H9 (cell line): Measurements from ENCODE around the gene EFCAB12. TPM values are rescaled to one million over a fixed set of nuclear protein-coding genes. Genes with fewer than 3 reads are reported as not detected.

Experiments used
- DNase-seq: peaks from one replicate; pipeline ENCODE4 v3.0.0-alpha.2; 2017
- H2AFZ ChIP-seq: one replicate; pipeline ENCODE4 v1.6.1; 2013; ENCODE audit warnings: mild to moderate bottlenecking, low read length, control low read depth, moderate library complexity
- H2AK5ac ChIP-seq: 2 replicates; pipeline ENCODE4 v1.6.1; 2013; ENCODE audit warnings: low read length, control low read depth, mixed read lengths; ENCODE audit not compliant: insufficient read length
- H2BK120ac ChIP-seq: one replicate; pipeline ENCODE4 v1.6.1; 2013; ENCODE audit warnings: low read depth, mild to moderate bottlenecking, low read length, control low read depth, inconsistent platforms; ENCODE audit not compliant: poor library complexity, severe bottlenecking
- H2BK12ac ChIP-seq: 2 replicates; pipeline ENCODE4 v1.6.1; 2013; ENCODE audit warnings: low read length, control low read depth, mixed read lengths, low read depth; ENCODE audit not compliant: insufficient read length
- H2BK15ac ChIP-seq: 2 replicates; pipeline ENCODE4 v1.6.1; 2013; ENCODE audit warnings: low read depth, low read length, control low read depth
- H2BK20ac ChIP-seq: one replicate; pipeline ENCODE4 v1.6.1; 2013; ENCODE audit warnings: low read depth, mild to moderate bottlenecking, low read length, control low read depth, inconsistent platforms; ENCODE audit not compliant: poor library complexity, severe bottlenecking
- H2BK5ac ChIP-seq: 2 replicates; pipeline ENCODE4 v1.6.1; 2013; ENCODE audit warnings: low read length, control low read depth, mixed read lengths; ENCODE audit not compliant: insufficient read length
- H3K14ac ChIP-seq: 2 replicates; pipeline ENCODE4 v1.6.1; 2013; ENCODE audit warnings: low read length, control low read depth; ENCODE audit not compliant: insufficient read depth
- H3K18ac ChIP-seq: 2 replicates; pipeline ENCODE4 v1.6.1; 2013; ENCODE audit warnings: low read depth, mild to moderate bottlenecking, mixed read lengths, low read length, control low read depth; ENCODE audit not compliant: insufficient read length
- H3K23ac ChIP-seq: 2 replicates; pipeline ENCODE4 v1.6.1; 2013; ENCODE audit warnings: low read length, control low read depth, mixed read lengths, low read depth; ENCODE audit not compliant: insufficient read length
- H3K23me2 ChIP-seq: 2 replicates; pipeline ENCODE4 v1.6.1; 2013; ENCODE audit warnings: low read depth, mild to moderate bottlenecking, mixed read lengths, low read length, control low read depth; ENCODE audit not compliant: insufficient read length, poor library complexity, severe bottlenecking
- H3K27ac ChIP-seq: 2 replicates; pipeline ENCODE4 v1.5.1; 2013; ENCODE audit warnings: low read length, control low read depth, mixed read lengths, low read depth; ENCODE audit not compliant: insufficient read length
- H3K27me3 ChIP-seq: 2 replicates; pipeline ENCODE4 v1.6.1; 2013; ENCODE audit warnings: low read length, control low read depth, inconsistent platforms; ENCODE audit not compliant: insufficient read depth
- H3K4ac ChIP-seq: 2 replicates; pipeline ENCODE4 v1.6.1; 2013; ENCODE audit warnings: low read depth, mild to moderate bottlenecking, control low read depth, inconsistent platforms, low read length, moderate library complexity
- H3K4me1 ChIP-seq: 2 replicates; pipeline ENCODE4 v1.6.1; 2013; ENCODE audit warnings: low read length, control low read depth, inconsistent platforms; ENCODE audit not compliant: insufficient read depth
- H3K4me2 ChIP-seq: 2 replicates; pipeline ENCODE4 v1.6.1; 2013; ENCODE audit warnings: low read length, control low read depth, mixed read lengths; ENCODE audit not compliant: insufficient read length, insufficient read depth
- H3K56ac ChIP-seq: 2 replicates; pipeline ENCODE4 v1.6.1; 2013; ENCODE audit warnings: low read depth, mild to moderate bottlenecking, mixed read lengths, low read length, control low read depth; ENCODE audit not compliant: insufficient read length
- H3K79me1 ChIP-seq: 2 replicates; pipeline ENCODE4 v1.6.1; 2013; ENCODE audit warnings: low read depth, mild to moderate bottlenecking, moderate library complexity, low read length, control low read depth, inconsistent platforms; ENCODE audit not compliant: insufficient read depth, poor library complexity, severe bottlenecking
- H3K79me2 ChIP-seq: 2 replicates; pipeline ENCODE4 v1.6.1; 2013; ENCODE audit warnings: low read length, control low read depth, inconsistent platforms; ENCODE audit not compliant: insufficient read depth
- H3K9ac ChIP-seq: 2 replicates; pipeline ENCODE4 v1.6.1; 2013; ENCODE audit warnings: low read length, control low read depth, mixed read lengths; ENCODE audit not compliant: insufficient read length; ENCODE audit errors: extremely low read depth
- H3K9me3 ChIP-seq: one replicate; pipeline ENCODE4 v1.6.1; 2013; ENCODE audit warnings: low read depth, low read length, inconsistent platforms; ENCODE audit not compliant: control insufficient read depth
- H3T11ph ChIP-seq: one replicate; pipeline ENCODE4 v1.6.1; 2013; ENCODE audit warnings: mild to moderate bottlenecking, low read length, control low read depth, inconsistent platforms
- H4K20me1 ChIP-seq: one replicate; pipeline ENCODE4 v1.6.1; 2013; ENCODE audit not compliant: control insufficient read depth, insufficient read length, insufficient read depth
- H4K5ac ChIP-seq: 2 replicates; pipeline ENCODE4 v1.6.1; 2013; ENCODE audit warnings: low read depth, mild to moderate bottlenecking, mixed read lengths, low read length, control low read depth; ENCODE audit not compliant: insufficient read length
- H4K8ac ChIP-seq: replicated peaks from 2 replicates; pipeline ENCODE4 v1.6.1; 2013; ENCODE audit warnings: low read length, control low read depth, mixed read lengths, low read depth; ENCODE audit not compliant: insufficient read length
- H4K91ac ChIP-seq: 2 replicates; pipeline ENCODE4 v1.6.1; 2013; ENCODE audit warnings: low read depth, mild to moderate bottlenecking, moderate library complexity, mixed read lengths, low read length, control low read depth; ENCODE audit not compliant: insufficient read length
- H3K27ac Mint-ChIP-seq, 3 experiments: 2 replicates in 2 of 3; 3 replicates in 1 of 3; pipeline ENCODE4 v1.8.0; 2020 to 2021; ENCODE audit warnings: mixed read lengths in 3 of 3, mild to moderate bottlenecking in 1 of 3, moderate library complexity in 1 of 3
- H3K27me3 Mint-ChIP-seq: 2 replicates; pipeline ENCODE4 v1.8.0; 2021; ENCODE audit warnings: low read depth, mild to moderate bottlenecking, moderate library complexity, mixed read lengths
- H3K36me3 Mint-ChIP-seq, 3 experiments: 2 replicates in 2 of 3; 3 replicates in 1 of 3; pipeline ENCODE4 v1.8.0; 2020 to 2021; ENCODE audit warnings: low read depth in 3 of 3, mixed read lengths in 3 of 3; ENCODE audit not compliant: insufficient read depth in 1 of 3
- H3K4me1 Mint-ChIP-seq, 2 experiments: 2 replicates each; pipeline ENCODE4 v1.8.0; 2020; ENCODE audit warnings: mixed read lengths in 2 of 2
- H3K4me3 Mint-ChIP-seq, 2 experiments: 2 replicates in 1 of 2; 3 replicates in 1 of 2; pipeline ENCODE4 v1.8.0; 2020 to 2021; ENCODE audit warnings: mild to moderate bottlenecking in 2 of 2, mixed read lengths in 2 of 2, moderate library complexity in 1 of 2
- H3K9me3 Mint-ChIP-seq, 2 experiments: 2 replicates in 1 of 2; 3 replicates in 1 of 2; pipeline ENCODE4 v1.8.0; 2020; ENCODE audit warnings: mild to moderate bottlenecking in 2 of 2, mixed read lengths in 2 of 2, moderate library complexity in 1 of 2
- CTCF ChIP-seq: fragments of 200-600 bp; sonication (generic); conservative IDR thresholded peaks from 3 replicates; pipeline ENCODE4 v1.8.0; 2021; ENCODE audit warnings: antibody characterized with exemption, mild to moderate bottlenecking
- WGBS: extraction: QIAGEN DNeasy Blood & Tissue Kit; methylation state at CpG from one replicate; pipeline ENCODE4 v1.1.7; 2013; ENCODE audit warnings: missing lambda C conversion rate, low lambda C conversion rate, mixed read lengths; ENCODE audit not compliant: insufficient read length; ENCODE audit errors: extremely low coverage; 5-methylcytosine and 5-hydroxymethylcytosine counted together
- total RNA-seq: library from RNA; stranded (reverse); gene quantifications from 2 replicates; pipeline ENCODE4 v1.2.1, GENCODE V29; 2021

Gene EFCAB12
- total RNA-seq, 1 experiment from 2014 or later = 0.28 TPM

GRCh38 chr3:129352650-129353588 lies 75.5 kb downstream of the EFCAB12 start:
- DNase-seq = no peak

More at GRCh38 chr3:129352650-129353588, 75.5 kb downstream of the EFCAB12 start:
- no CpG with 5 or more reads among the region's 14 CpGs for WGBS
- no peak overlapping the region for H3K23ac ChIP-seq
- H2BK15ac ChIP-seq = no peak overlapping the region
- H3K79me1 ChIP-seq = no peaks in the 10 kb centered on the region
- H3K4me1 ChIP-seq = 0 out of 2 replicates have a peak, but pooled peaks cover 2% of the 10 kb centered on the region
- Mint-ChIP-seq H3K36me3 (no peaks in the 10 kb centered on the region), H3K9me3 (no peaks in the 10 kb centered on the region), H3K4me1 (peaks cover 7 to 11% of the 10 kb centered on the region in 2 experiments; a peak in 3 of 4 replicates), H3K4me3 (no peak overlapping the region), H3K27ac (no peak overlapping the region), H3K27me3 (peaks cover 2% of the 10 kb centered on the region; the same call in 1 of the 2 replicates)
- H2AK5ac ChIP-seq = no peak overlapping the region
- no peak overlapping the region for H2AFZ ChIP-seq
- H3K14ac ChIP-seq = no peak overlapping the region; the same call in 1 of the 2 replicates
- no peak overlapping the region for H4K91ac ChIP-seq
- no peaks in the 10 kb centered on the region for H3K9me3 ChIP-seq
- no peak overlapping the region for H2BK5ac ChIP-seq
- no peak overlapping the region for H2BK120ac ChIP-seq
- no peak overlapping the region for H3K27ac ChIP-seq
- no peaks in the 10 kb centered on the region for H4K20me1 ChIP-seq
- no peak overlapping the region for H4K8ac ChIP-seq
- no peaks in the 10 kb centered on the region for H3K79me2 ChIP-seq
- H3K4me2 ChIP-seq = no peak overlapping the region
- no peak overlapping the region for H3K56ac ChIP-seq
- H3K23me2 ChIP-seq = no peaks in the 10 kb centered on the region
- H3K18ac ChIP-seq = no peak overlapping the region
- no peak for TF ChIP-seq CTCF
- H3T11ph ChIP-seq = no peak overlapping the region
- H3K27me3 ChIP-seq = no peaks in the 10 kb centered on the region
- no peak overlapping the region for H2BK20ac ChIP-seq
- no peak overlapping the region for H2BK12ac ChIP-seq
- no peak overlapping the region for H3K9ac ChIP-seq
- no peak overlapping the region for H3K4ac ChIP-seq
- H4K5ac ChIP-seq = no peak overlapping the region
